Activated naive CD4-positive, alpha-beta T cell treated with anti-CD3 and anti-CD28 coated beads, Interleukin-2, amount 50 U/mL, for 16 hours (primary cell): Measurements from ENCODE around the gene NPEPPS.

Experiments
- DNase-seq: peaks from one replicate; pipeline ENCODE4 v3.0.0-alpha.2; 2020

The NPEPPS gene

DNA sequence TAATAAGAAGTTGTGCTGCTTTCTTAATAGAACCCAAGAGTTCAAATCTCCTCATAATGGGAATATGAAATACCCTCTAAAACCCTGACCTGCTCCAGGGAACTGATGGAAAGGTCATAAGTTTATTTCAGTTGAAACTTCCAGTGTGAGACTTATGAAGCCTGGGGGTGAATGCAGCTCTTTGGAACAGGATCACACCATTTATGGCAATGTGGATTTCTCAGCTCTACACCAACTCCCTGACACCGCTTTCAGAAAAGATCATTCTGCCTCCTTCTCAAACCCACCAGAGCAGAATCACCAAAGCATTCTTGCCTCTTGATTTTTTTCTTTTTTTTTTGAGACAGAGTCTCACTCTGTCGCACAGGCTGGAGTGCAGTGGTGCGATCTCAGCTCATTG lies 102.1 kb downstream of the NPEPPS start:
- no peak for DNase-seq

DNA sequence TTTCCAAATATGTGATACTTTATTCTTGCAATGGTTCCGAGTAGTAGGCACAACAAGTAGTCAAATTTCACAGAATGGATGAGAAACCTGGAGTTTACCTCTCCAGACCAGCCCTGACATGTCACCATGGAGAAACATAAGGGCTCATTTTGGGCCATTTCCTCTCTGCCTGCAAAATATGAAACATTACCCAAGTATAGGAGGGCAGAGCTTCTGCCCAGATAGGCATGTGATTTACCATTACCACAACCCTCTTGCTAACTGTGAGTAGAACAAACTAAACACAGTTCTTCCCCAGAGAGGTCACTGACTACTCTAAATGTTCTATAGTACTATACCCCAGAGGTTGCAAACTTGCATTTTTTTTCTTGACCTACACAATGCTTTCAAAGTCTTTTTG lies 103.1 kb downstream of the NPEPPS start:
- no peak for DNase-seq

DNA sequence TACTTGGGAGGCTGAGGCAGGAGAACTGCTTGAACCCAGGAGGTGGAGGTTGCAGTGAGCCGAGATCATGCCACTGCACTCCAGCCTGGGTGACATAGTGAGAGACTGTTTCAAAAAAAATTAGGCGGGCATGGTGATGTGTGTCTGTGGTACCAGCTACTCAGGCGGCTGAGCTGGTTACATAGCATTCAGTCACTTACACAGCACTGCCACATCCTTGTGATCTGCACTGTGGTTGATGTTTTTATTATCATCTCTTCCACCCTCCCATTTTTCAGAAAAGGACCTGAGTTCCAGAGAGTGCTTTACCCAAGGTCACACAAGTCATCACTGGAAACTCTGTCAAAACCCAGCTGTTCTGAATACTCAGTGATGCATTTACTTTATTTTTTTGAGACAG lies 104.0 kb downstream of the NPEPPS start:
- DNase-seq, result no peak

DNA sequence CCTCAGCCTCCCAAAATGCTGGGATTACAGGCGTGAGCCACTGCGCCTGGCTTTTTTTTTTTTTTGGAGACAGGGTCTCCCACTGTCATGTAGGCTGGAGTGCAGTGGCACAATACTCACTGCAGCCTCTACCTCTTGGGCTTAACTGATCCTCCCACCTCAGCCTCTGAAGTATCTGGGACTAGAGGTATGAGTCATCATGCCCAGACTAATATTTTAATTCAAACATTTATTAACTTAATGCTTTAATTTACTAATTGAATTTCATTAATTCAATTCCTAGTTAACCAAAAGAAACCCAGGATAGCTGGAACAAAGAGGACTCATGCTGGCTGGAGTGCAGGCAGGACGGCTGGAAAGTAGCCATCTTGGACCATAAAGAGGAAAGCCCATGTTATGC lies 104.8 kb downstream of the NPEPPS start:
- no peak for DNase-seq

DNA sequence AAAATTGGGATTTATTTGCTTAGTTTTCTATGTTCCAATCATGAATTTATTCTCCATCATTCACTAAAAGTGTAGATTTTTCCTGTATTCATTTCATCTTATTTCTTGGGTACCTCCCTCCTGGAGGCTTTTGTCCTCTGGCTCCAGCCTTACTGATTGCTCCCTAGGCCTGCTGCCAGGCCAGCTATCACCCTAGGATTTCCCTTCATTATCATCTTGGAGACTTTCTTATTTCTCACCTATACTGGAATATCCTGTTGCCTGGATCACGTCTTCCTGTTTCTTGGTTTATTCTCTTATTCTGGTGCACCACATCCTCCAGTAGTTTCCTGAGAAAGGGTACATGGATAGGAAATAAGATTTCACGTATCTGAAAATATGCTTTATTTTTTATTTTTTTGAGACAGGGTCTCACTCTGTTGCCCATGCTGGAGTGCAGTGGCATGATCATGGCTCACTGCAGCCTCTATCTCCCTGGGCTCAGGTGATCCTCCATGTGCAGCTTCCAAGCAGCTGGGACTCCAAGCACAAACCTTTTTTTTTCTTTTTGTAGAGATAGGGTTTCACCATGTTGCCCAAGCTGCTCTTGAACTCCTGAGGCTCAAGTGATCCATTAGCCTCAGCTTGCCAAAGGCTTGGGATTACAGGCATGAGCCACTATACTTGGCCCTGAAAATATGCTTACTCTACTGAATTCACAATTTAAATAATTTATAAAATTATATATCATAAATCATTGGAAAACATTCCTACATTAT lies 105.5 kb downstream of the NPEPPS start:
- DNase-seq, result no peak

DNA sequence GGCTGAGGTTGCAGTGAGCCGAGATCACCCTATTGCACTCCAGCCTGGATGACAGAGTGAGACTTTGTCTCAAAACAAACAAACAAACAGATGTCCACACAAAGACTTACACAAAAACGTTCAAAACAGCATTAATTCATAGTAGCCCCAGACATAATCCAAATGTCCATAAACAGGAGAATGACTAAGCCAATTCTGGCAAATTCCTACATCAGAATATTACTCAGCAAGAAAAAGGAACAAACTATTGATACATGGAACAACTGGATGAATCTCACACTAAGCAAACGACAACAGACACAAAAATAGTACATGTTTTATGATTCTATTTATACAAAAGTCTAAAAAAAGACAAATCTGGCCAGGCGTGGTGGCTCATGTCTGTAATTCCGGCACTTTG lies 108.0 kb downstream of the NPEPPS start:
- DNase-seq, result no peak

DNA sequence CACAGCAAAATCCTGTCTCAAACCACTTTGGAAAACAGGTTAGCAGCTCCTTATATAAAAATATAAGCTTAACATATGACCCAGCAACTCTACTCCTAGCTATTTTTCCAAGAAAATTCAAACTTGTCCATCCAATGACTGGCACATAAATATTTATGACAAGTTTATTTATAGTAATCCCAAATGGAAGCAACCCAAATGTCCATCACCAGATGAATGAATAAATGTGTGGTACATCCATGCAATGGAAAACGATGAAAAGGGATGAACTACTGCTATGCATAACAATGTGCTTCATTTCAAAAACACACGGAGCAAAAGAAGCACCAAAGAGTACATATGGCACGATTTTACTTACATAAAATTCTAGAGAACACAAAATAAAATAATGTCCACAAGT lies 109.2 kb downstream of the NPEPPS start:
- no peak for DNase-seq

DNA sequence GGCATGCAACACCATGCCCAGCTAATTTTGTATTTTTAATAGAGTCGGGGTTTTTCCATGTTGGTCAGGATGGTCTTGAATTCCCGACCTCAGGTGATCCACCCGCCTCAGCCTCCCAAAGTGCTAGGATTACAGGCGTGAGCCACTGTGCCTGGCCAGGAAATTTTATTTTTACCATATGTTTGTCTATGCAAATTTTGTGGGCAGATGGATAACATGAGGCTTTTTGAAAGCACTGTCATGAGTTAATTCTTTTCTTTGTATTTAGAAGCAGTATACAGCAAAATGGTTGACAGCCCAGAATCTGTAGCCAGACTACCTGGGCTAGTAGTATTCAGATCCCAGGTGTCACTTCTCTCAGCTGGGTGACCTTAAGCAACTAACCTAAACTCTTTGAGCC lies 110.3 kb downstream of the NPEPPS start:
- no peak for DNase-seq

DNA sequence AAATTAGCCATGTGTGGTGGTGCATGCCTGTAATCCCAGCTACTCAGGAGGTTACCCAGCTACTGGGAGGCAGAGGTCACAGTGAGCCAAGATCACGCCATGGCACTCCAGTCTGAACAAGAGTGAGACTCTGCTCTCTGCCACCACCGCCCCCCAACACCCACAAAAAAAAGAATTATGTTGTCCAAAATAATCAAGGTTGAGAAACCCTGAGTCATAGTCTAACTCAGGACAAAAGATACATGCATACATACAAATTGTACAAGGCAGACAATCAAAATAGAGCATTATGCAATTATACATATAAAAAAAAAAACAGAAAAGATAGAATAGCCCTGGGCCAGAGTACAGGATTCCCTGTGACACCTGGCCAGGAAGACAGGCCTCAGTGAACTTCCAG lies 112.2 kb downstream of the NPEPPS start:
- no peak for DNase-seq

DNA sequence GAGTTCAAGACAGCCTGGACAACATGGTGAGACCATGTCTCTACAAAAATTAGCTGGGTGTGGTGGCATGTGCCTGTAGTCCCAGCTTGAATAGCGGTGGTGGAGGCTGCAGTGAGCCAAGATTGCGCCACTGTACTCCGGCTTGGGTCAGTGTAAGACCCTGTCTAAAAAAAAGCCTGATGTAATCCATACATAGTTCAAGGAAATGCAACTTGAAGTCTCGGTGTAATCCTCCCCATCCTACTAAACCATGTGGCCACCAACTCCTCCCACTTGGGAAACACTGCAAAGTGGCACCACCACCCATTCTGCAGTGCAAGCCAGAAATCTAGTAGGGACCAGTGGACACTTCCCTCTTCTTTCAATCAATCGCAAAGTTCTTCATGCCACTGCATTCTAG lies 113.4 kb downstream of the NPEPPS start:
- no peak for DNase-seq

DNA sequence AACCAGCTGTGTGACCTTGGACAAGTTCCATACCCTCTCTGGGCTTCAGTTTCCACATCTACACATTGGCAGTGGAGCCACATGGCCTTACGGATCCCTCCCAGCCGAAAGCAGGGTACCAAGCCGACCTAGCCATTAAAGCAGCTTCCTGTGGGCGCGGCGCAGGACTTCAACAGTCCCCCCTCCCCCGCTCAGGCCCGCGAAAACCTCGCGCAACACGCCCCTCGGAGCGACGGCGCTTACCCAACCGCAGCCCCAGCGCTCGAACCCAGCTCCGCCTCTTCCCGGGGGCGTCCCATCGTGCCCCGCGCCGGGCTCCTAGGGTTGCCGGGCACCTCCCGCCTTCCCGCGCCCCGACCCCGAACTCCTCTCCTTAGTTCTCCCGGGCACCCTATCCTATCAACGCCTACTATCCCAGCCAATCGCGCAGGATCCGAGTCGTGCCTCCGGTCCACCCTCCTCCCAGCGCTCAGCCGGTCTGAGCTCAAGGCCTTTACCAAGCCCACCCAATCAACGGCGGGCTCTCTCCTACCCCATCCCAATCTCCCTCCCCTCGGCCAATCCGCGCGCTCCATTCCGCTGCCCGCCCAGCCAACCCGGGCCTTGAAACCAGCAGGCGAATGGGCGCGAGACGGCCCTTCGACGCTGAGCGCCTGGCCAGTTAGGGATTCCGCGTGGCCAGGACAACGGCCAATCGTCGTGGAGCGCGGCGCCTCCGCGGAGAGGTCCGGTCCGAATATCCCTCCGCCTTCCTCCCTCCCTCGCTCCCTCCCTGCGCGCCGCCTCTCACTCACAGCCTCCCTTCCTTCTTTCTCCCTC lies 118.5 kb downstream of the NPEPPS start, which contains the start of gene KPNB1:
Gene KPNB1 (plus strand): TSS at position 767 of the 819 bp plus-strand sequence. CDS start 326 bp downstream, outside the sequence.
- DNase-seq, result peak; percentile 97

DNA sequence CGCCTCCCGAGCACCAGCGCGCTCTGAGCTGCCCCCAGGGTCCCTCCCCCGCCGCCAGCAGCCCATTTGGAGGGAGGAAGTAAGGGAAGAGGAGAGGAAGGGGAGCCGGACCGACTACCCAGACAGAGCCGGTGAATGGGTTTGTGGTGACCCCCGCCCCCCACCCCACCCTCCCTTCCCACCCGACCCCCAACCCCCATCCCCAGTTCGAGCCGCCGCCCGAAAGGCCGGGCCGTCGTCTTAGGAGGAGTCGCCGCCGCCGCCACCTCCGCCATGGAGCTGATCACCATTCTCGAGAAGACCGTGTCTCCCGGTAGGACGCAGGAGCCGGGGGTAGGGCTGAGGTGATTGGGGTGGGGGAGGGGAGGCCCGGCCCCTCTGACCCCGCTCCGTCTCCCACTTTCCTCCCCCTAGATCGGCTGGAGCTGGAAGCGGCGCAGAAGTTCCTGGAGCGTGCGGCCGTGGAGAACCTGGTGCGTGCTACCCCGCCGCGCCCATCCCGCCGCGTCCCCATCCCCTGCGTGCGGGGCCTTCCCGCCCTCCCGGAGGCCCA lies 119.1 kb downstream of the NPEPPS start:
- peak; percentile 68 for DNase-seq

DNA sequence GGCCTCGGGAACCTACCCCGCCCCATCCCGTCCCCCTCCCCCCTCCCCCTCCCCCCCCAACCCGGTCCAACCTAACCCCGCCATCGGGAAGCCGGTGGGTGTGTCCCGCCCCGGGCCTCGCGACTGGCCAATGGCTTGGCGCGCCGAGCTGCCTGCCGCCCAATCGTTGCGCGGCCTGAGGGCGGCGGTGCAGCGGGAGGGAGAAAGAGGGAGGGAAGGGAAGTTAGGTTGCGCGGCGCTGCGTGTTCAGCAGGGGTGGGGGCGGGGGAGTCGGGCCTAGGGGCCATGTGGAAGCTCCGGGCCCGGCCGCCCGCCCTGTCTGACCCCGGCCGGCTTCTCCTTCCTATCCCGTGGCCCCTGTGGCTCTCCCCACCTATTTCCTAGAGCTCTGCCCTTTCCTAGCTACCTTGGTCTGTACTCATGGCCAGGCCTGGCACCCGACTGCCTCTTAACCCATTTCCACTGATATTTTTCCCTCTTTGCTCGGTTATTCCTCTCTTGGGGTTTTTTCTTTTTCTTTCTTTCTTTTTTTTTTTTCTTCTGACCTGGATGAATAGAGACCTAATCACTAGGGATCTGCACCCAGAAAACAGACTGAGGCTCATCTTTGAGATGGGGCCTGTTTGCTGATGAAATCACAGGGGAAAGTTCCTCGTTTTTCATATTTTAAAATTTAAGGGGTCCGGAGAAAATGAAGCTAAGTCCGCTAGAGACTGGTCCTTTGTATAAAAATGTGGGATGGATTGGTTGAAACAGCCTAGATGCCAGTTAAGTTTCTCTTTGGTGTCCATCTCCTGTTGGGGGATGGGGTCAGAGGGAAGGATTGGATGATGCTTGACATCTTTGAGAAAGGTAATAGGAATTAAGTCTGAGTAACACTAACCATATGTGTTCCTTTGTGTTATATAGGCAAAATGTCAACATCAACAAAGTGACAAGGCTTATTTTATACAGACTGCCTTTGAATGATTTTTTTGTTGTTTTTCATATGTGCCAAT lies 119.9 kb downstream of the NPEPPS start:
- peak; percentile 97 for DNase-seq

DNA sequence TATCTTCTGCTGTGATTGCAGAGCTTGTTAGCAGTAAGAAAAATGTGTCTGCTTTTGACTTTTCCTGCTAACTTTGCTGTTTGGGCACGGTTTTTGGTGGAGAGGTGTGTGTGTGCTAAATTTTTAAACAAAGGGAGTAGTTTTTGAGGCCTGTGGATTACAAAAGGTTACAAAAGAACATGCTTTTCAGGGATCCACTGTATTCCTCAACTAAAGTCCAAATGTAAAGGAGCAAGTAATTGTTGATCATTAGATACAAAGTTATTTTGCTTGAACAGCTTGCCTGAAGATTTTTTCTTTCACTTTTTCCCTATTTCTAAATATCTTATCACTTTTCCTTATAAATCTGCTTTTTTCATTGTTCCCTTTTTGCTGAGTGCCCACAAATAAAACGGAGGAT lies 120.8 kb downstream of the NPEPPS start:
- DNase-seq, result no peak

DNA sequence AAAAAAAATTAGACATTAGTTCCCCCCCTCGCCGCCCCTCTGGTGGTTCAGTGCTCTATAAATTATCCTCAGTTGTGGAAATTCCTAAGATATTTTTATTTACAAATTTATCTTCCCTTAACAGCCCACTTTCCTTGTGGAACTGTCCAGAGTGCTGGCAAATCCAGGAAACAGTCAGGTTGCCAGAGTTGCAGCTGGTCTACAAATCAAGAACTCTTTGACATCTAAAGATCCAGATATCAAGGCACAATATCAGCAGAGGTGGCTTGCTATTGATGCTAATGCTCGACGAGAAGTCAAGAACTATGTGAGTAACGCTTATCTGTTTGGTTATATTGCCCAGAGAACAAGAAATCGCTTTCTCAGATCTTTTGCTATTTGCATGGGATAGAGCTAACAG lies 121.7 kb downstream of the NPEPPS start:
- DNase-seq, result no peak

DNA sequence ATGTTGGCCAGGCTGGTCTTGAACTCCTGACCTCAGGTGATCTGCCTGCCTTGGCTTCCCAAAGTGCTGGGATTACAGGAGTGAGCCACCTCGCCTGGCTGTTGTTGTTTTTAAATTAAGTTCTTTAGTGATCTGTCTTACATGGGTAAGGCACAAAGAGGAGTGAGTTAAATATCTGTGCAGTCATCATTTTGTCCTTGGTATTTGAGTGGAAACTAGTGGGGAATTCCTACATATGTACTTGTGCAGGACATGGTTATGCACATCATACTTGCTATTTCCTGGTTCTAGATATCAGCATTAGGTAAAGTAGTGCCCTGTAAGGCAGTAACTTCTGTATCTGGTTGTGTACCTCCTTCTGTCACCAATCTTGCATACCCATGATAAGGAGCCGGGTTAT lies 122.5 kb downstream of the NPEPPS start:
- DNase-seq, result no peak

DNA sequence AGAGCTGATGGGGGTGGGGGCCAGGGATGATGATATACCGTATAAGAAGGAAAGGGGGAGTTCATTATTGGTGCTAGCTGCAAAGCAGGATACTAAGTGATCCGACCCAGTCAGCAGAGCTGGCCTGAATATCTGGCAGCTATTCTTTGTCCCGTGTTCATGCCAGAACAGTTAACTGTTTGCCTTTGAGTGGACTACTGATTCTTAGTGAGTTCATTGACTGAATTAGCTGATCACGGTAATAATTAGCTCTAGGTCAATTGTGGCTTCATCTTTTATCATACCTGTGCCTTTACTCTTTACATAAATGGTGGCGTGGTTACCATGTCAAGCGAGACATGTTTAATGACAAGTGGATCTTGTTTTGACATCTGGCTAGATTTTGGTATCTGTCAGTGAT lies 124.1 kb downstream of the NPEPPS start:
- DNase-seq, result no peak

DNA sequence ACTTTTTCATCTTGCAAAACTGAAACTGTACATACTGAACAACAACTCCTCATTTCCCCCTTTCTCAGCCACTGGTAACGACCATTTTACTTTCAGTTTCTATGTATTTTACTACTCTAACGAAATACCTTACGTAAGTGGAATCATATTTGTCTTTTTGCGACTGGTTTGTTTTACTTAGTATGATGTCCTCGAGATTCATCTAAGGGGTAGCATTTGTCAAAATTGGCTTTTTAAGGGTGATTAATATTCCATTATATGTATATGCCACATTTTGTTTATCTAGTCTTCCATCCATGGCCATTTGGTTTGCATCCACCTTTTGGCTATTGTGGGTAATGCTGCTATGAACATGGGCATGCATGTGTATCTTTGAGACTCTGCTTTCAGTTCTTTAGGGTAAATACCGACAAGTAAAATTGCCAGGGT lies 129.2 kb downstream of the NPEPPS start:
- no peak for DNase-seq

DNA sequence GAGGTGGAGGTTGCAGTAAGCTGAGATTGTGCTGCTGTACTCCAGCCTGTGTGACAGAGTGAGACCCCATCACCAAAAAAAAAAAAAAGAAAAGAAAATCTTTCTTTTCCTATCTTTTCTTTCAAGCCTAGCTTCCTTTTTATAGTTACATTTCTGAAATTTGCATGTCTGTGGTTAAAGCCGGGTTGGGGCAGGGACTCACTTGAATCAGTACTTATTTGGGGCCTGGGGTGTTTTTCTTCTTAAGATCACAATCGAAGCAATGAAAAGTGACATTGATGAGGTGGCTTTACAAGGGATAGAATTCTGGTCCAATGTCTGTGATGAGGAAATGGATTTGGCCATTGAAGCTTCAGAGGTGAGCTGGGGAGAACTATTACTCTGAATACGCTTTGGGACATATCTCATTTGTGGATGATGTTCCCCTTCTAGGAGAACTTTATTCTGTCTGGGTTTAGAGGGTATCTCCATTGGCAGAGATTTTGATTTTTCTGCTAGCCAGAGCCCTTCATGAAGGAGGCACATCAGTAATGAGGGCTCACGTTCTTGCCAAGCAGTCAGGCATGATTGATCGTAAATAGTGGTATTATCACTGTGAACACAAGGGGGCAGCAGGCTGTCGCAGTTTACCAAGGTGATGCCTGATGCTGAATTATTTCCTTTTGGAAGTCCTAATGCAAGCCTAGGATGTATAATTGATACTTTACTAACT lies 133.2 kb downstream of the NPEPPS start:
- DNase-seq, result peak; percentile 60

DNA sequence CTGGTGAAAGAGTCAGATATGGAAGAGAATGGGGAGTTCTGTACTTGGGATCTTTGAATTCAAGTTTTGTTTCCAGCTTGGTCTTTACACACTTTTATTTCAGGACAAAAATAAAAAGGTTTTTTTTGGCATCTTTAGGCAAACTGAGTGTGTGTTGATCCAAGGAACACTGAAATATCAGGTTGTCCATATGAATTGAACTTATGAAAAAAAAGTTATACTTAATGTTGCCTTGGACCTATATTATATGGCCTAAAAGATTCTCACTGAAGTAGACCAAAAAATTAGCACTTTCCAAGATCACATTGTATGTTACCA lies 133.7 kb downstream of the NPEPPS start:
- no peak for DNase-seq

DNA sequence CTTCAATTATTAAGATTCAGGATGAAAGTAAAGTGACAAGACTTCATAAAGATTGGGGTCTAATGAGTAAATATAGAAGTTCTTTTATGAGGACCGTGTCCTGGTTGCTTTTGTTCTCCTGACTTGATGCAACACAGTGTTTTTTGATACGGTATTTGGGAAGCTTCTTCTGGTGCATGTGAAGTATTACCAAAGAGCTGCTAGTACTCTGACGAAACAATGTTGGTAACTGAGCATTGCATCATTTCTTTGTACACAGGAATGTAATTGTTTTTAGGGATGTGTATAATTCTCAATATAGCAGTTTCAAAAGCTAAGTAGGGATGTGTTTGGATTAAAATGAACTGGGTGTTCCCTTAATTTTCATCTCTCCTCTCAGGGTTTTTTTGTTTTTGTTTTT lies 134.7 kb downstream of the NPEPPS start:
- DNase-seq, result no peak

DNA sequence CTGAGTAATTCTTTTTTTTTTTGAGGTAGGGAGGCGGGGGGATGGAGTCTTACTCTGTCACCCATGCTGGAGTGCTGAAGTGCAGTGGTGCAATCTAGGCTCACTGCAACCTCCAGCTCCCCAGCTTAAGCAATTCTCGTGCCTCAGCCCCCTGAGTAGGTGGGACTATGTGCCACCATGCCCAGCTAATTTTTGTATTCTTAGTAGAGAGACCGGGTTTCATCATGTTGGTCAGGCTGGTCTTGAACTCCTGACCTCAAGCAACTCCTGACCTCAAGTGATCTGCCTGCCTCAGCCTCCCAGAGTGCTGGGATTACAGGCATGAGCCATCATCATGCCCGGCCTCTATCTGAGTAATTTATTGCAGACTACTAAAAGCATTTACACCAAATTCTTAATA lies 138.2 kb downstream of the NPEPPS start:
- no peak for DNase-seq
